ENCODE results near the gene PDX1. TPM values are rescaled to one million over a fixed set of nuclear protein-coding genes. Genes with fewer than 3 reads are reported as not detected.
A peak's percentile ranks its signal among the peaks of the same experiment; 100 is the strongest.

The PDX1 gene
- total RNA-seq, 1 experiment from 2014 or later: 3.4 TPM

- Histone ChIP-seq H3K27me3 (ENCODE audit: control insufficient read depth, insufficient read depth, low read length) (no peaks in the 10 kb centered on the region), H3K4me1 (ENCODE audit: control insufficient read depth, insufficient read depth, low read length) (peaks cover 12% of the 10 kb centered on the region), H3K4me3 (ENCODE audit: low read depth in 2 of 2, low read length in 2 of 2) (peak overlapping the region; percentile 51 to 53), H3K27ac (ENCODE audit: low read length) (0 out of 2 replicates have a peak overlapping the region, but pooled peaks have one; percentile 29), H3K9me3 (ENCODE audit: control insufficient read depth, insufficient read depth, low read depth, low read length) (no peaks in the 10 kb centered on the region), H3K36me3 (ENCODE audit: control insufficient read depth, insufficient read depth, low read length) (no peaks in the 10 kb centered on the region; the same call in 1 of the 2 replicates)
- TF ChIP-seq CTCF (IDR thresholded peaks at IDR 0.05): peak; percentile 51
- no peak for TF ChIP-seq TCF7L2 (IDR thresholded peaks at IDR 0.05; ENCODE audit: low read depth, low read length)
- TF ChIP-seq POLR2AphosphoS5 (IDR thresholded peaks at IDR 0.05; ENCODE audit: low read depth, low read length): no peak
- TF ChIP-seq SIN3A (IDR thresholded peaks at IDR 0.05; ENCODE audit: borderline replicate concordance, insufficient read depth, low read depth, low read length): 0 out of 2 replicates have a peak, but pooled peaks have one; percentile 13
- TF ChIP-seq, protein P1, sequence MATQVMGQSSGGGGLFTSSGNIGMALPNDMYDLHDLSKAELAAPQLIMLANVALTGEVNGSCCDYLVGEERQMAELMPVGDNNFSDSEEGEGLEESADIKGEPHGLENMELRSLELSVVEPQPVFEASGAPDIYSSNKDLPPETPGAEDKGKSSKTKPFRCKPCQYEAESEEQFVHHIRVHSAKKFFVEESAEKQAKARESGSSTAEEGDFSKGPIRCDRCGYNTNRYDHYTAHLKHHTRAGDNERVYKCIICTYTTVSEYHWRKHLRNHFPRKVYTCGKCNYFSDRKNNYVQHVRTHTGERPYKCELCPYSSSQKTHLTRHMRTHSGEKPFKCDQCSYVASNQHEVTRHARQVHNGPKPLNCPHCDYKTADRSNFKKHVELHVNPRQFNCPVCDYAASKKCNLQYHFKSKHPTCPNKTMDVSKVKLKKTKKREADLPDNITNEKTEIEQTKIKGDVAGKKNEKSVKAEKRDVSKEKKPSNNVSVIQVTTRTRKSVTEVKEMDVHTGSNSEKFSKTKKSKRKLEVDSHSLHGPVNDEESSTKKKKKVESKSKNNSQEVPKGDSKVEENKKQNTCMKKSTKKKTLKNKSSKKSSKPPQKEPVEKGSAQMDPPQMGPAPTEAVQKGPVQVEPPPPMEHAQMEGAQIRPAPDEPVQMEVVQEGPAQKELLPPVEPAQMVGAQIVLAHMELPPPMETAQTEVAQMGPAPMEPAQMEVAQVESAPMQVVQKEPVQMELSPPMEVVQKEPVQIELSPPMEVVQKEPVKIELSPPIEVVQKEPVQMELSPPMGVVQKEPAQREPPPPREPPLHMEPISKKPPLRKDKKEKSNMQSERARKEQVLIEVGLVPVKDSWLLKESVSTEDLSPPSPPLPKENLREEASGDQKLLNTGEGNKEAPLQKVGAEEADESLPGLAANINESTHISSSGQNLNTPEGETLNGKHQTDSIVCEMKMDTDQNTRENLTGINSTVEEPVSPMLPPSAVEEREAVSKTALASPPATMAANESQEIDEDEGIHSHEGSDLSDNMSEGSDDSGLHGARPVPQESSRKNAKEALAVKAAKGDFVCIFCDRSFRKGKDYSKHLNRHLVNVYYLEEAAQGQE (IDR thresholded peaks at IDR 0.05; ENCODE audit: insufficient read depth in 1 of 2, low read depth in 2 of 2, low read length in 1 of 2): no peak
- intact Hi-C loops (cut with micrococcal nuclease; ENCODE audit: unreplicated experiment): no loop called here
- ChIA-PET POLR2A (no interaction called here), CTCF (no interaction called here)
- no TSS peak for BruUV-seq (replicated peaks)
- no peak for DNase-seq (ENCODE audit: low read depth, low spot score)
- peak; percentile 54 for ATAC-seq
- in situ Hi-C loops (cut with HindIII; ENCODE audit: low pct_unique_long_range_greater_than_20kb, low sequenced_read_pairs): loop anchor here (25.0 kb wide), 1 partner anchor 131 kb away; no protein-coding TSS in a partner anchor
These were observed 48.7 kb downstream of the PDX1 start for GRCh38 chr13:27968316-27969081.

DNA sequence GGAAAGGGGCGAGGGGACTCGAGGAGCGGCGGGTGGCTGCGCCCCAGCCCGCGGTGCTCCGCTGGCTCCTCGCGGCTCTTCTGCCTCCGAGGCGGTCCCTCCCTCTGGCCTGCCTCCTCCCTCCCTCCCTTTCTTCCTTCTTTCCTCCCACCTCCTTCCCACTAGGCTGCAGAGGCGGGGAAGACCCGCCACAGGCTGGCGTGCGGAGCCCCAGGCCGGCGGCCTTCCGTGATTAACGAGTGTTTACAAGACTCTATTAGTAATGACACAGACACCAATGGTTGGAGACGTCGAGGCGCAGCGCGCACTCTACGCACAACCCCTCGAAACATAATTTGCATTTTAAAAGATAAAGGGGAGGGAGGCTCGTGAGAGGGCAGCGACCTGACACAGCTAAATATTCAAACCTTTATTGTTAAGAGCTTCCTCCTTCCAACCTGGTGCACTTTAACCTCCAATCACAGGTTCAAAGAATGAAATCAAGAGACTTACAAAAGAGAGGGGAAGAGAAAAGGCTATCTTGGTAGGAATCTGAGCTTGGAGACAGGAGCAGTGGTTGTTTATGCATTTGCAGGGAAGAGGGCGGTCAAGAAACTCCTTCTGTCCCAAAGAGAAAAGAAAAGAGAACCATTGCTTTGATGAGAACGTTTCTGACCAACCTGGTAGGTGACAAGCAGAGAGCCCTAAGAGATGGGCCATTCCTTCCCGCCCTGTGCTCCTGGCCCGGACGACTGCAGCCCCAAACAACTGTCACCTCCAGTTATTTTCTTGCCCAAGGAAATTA, 49.5 kb downstream of the PDX1 start, which contains the start of gene CDX2:
CDX2 (minus strand) TSS at position 234 of the 784 bp plus-strand sequence. CDS start 309 bp downstream, outside the sequence.
- DNase-seq (ENCODE audit: low read depth, low spot score) (no peak), ATAC-seq (peak; percentile 72)
- BruUV-seq (replicated peaks): no TSS peak
- in situ Hi-C loops (cut with HindIII; ENCODE audit: low pct_unique_long_range_greater_than_20kb, low sequenced_read_pairs): loop anchor here (25.0 kb wide), 1 partner anchor 132 kb away; no protein-coding TSS in a partner anchor
- intact Hi-C loops (cut with micrococcal nuclease; ENCODE audit: unreplicated experiment): no loop called here
- ChIA-PET CTCF (interaction anchor here (1.2 kb wide), 1 partner anchor 9 kb away, joined by 3 read pairs; no protein-coding TSS in a partner anchor), POLR2A (no interaction called here)
- no peak for TF ChIP-seq POLR2AphosphoS5 (IDR thresholded peaks at IDR 0.05; ENCODE audit: low read depth, low read length)
- TF ChIP-seq SIN3A (IDR thresholded peaks at IDR 0.05; ENCODE audit: borderline replicate concordance, insufficient read depth, low read depth, low read length): no peak
- TF ChIP-seq CTCF (IDR thresholded peaks at IDR 0.05): no peak
- TF ChIP-seq, protein P1 (IDR thresholded peaks at IDR 0.05; ENCODE audit: insufficient read depth in 1 of 2, low read depth in 2 of 2, low read length in 1 of 2): no peak
- TF ChIP-seq TCF7L2 (IDR thresholded peaks at IDR 0.05; ENCODE audit: low read depth, low read length): no peak
- H3K27me3 ChIP-seq (ENCODE audit: control insufficient read depth, insufficient read depth, low read length): no peaks in the 10 kb centered on the region
- H3K36me3 ChIP-seq (ENCODE audit: control insufficient read depth, insufficient read depth, low read length): no peaks in the 10 kb centered on the region; the same call in 1 of the 2 replicates
- no peaks in the 10 kb centered on the region for H3K9me3 ChIP-seq (ENCODE audit: control insufficient read depth, insufficient read depth, low read depth, low read length)
- peaks cover 10% of the 10 kb centered on the region for H3K4me1 ChIP-seq (ENCODE audit: control insufficient read depth, insufficient read depth, low read length)
- 0 out of 2 replicates have a peak within 1 kb of the TSS, but pooled peaks have one; percentile 29 for H3K27ac ChIP-seq (ENCODE audit: low read length)
- peak within 1 kb of the TSS; percentile 51 to 53 for H3K4me3 ChIP-seq (ENCODE audit: low read depth in 2 of 2, low read length in 2 of 2)
